Measurements from ENCODE around the gene ABCF3. TPM values are rescaled to one million over a fixed set of nuclear protein-coding genes. Genes with fewer than 3 reads are reported as not detected.

The ABCF3 gene
- total and polyA plus RNA-seq, 2 of the 13 experiments (the other 11 are each of a cell fraction or from before 2014, with no cell fraction given), result 38.8 to 46.5 TPM

DNA sequence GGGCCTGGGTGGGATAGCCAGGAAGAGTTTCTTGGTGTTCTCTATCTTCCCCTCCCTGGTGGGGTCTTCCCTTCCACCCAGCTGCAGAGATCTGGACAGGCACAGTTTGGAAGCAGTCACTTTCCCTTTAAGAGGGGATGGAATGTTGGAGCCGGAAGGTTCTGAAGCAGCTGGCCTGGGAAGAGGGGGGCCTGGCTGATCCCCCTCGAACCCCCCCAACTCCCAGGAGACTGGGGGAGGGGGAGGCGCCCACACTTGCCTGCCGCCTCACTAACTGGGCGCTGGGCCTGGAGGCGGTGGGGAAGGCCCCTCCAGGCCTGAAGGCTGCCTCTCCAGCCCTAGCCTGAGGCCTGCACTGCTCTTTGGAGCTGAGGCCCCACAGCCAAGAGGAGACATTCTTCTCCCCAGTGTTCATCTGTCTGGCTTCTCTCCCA is 29.5 kb upstream of the ABCF3 start (continued):
- TF ChIP-seq, protein P1, sequence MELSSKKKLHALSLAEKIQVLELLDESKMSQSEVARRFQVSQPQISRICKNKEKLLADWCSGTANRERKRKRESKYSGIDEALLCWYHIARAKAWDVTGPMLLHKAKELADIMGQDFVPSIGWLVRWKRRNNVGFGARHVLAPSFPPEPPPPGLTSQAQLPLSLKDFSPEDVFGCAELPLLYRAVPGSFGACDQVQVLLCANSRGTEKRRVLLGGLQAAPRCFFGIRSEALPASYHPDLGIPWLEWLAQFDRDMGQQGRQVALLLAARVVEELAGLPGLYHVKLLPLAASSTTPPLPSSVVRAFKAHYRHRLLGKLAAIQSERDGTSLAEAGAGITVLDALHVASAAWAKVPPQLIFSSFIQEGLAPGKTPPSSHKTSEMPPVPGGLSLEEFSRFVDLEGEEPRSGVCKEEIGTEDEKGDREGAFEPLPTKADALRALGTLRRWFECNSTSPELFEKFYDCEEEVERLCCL (CRISPR knock-in tag; IDR thresholded peaks at IDR 0.05; ENCODE audit: borderline replicate concordance), result no peak
- TF ChIP-seq ATF7 (IDR thresholded peaks at IDR 0.05), result no peak
- no peak for TF ChIP-seq ATF7 (CRISPR knock-in tag; IDR thresholded peaks at IDR 0.05)
- no peak for TF ChIP-seq NCOR1 (IDR thresholded peaks at IDR 0.05; ENCODE audit: borderline replicate concordance, low read length)
- no peak for TF ChIP-seq MIXL1 (CRISPR knock-in tag; IDR thresholded peaks at IDR 0.05)
- no peak for TF ChIP-seq ZNF253 (CRISPR knock-in tag; IDR thresholded peaks at IDR 0.05; ENCODE audit: borderline replicate concordance)
- TF ChIP-seq ZFP37 (CRISPR knock-in tag; IDR thresholded peaks at IDR 0.05; ENCODE audit: borderline replicate concordance), result no peak
- TF ChIP-seq SRF (IDR thresholded peaks at IDR 0.05; ENCODE audit: low read depth, low read length), result no peak
- TF ChIP-seq MEF2D (CRISPR knock-in tag; IDR thresholded peaks at IDR 0.05), result no peak; the same call in 1 of the 2 replicates
- TF ChIP-seq KMT2A (CRISPR knock-in tag; IDR thresholded peaks at IDR 0.05), result peak; percentile 18; the same call in 1 of the 2 replicates
- TF ChIP-seq ZBTB42 (CRISPR knock-in tag; IDR thresholded peaks at IDR 0.05), result no peak
- TF ChIP-seq, protein P2, sequence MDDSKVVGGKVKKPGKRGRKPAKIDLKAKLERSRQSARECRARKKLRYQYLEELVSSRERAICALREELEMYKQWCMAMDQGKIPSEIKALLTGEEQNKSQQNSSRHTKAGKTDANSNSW (CRISPR knock-in tag; IDR thresholded peaks at IDR 0.05; ENCODE audit: borderline replicate concordance), result 0 out of 2 replicates have a peak, but pooled peaks have one; percentile 28
- TF ChIP-seq ELF3 (CRISPR knock-in tag; IDR thresholded peaks at IDR 0.05), result no peak
- no peak for TF ChIP-seq SRSF1 (optimal IDR thresholded peaks at IDR 0.05; ENCODE audit: low read depth, low read length)
- no peak for TF ChIP-seq SOX13 (IDR thresholded peaks at IDR 0.05)
- peak in 1 of 2 experiments; percentile 26; a peak in 1 of 4 replicates for TF ChIP-seq SOX13 (CRISPR knock-in tag; conservative IDR thresholded peaks at IDR 0.05 in 1 of 2, IDR thresholded peaks at IDR 0.05 in 1 of 2)
- TF ChIP-seq, protein P3, sequence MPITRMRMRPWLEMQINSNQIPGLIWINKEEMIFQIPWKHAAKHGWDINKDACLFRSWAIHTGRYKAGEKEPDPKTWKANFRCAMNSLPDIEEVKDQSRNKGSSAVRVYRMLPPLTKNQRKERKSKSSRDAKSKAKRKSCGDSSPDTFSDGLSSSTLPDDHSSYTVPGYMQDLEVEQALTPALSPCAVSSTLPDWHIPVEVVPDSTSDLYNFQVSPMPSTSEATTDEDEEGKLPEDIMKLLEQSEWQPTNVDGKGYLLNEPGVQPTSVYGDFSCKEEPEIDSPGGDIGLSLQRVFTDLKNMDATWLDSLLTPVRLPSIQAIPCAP (CRISPR knock-in tag; IDR thresholded peaks at IDR 0.05; ENCODE audit: low read depth), result no peak
- TF ChIP-seq, protein P4, sequence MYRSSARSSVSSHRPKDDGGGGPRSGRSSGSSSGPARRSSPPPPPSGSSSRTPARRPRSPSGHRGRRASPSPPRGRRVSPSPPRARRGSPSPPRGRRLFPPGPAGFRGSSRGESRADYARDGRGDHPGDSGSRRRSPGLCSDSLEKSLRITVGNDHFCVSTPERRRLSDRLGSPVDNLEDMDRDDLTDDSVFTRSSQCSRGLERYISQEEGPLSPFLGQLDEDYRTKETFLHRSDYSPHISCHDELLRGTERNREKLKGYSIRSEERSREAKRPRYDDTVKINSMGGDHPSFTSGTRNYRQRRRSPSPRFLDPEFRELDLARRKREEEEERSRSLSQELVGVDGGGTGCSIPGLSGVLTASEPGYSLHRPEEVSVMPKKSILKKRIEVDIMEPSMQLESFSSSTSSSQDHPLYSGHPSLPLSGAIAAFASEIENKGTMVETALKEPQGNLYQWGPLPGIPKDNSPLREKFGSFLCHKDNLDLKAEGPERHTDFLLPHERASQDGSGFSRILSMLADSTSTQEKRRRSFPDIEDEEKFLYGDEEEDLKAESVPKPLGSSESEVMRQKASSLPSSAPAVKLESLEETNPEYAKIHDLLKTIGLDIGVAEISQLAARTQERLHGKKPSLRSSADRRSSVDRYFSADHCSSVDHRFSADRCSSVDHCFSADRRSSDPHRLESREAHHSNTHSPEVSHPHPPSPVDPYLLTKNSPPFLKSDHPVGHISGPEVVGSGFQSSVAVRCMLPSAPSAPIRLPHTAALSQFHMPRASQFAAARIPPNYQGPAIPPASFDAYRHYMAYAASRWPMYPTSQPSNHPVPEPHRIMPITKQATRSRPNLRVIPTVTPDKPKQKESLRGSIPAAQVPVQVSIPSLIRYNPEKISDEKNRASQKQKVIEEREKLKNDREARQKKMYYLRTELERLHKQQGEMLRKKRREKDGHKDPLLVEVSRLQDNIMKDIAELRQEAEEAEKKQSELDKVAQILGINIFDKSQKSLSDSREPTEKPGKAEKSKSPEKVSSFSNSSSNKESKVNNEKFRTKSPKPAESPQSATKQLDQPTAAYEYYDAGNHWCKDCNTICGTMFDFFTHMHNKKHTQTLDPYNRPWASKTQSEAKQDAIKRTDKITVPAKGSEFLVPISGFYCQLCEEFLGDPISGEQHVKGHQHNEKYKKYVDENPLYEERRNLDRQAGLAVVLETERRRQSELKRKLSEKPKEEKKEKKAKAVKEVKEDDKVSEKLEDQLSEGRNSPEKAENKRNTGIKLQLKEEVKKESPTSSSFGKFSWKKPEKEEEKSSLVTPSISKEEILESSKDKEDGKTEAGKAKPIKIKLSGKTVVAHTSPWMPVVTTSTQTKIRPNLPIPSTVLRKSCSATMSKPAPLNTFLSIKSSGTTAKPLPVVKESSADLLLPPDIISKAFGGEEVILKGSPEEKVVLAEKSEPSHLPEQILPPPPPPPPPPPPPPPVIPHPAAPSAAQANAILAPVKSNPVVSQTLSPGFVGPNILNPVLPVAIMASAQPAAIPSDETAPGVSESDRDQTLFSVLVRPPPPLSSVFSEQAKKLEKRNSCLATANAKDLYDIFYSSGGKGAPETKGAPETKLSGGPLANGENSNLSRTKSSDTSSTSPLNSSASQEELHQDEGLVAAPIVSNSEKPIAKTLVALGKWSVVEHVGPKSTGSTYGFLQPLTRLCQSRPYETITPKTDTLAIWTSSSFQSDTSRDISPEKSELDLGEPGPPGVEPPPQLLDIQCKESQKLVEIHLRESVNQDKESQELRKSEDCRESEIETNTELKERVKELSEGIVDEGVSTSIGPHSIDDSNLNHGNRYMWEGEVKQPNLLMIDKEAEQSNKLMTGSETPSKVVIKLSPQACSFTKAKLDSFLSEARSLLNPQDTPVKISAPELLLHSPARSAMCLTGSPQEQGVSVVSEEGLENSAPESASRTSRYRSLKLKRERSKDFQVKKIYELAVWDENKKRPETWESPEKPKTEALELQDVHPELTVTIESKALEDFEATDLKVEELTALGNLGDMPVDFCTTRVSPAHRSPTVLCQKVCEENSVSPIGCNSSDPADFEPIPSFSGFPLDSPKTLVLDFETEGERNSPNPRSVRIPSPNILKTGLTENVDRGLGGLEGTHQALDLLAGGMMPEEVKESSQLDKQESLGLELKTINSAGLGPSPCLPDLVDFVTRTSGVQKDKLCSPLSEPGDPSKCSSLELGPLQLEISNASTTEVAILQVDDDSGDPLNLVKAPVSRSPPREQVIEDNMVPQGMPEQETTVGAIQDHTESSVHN (CRISPR knock-in tag; IDR thresholded peaks at IDR 0.05), result no peak

Data from HepG2 (cell line).